Tibial artery (tissue), 4 donors: ENCODE results near the gene ZNF175.

ENCODE experiments used
- DNase-seq, 2 donors: peaks; one replicate each; pipeline ENCODE4 v3.0.0-alpha.2; 2019
- H3K27ac ChIP-seq, 2 donors: fragments of 200-600 bp; sonication (generic) in 1 of 2; 1 replicate in 1 of 2; 2 replicates in 1 of 2; pipeline ENCODE4 v1.5.1; 2018 to 2019; ENCODE audit warnings: mild to moderate bottlenecking in 1 of 2
- H3K27me3 ChIP-seq, 2 donors: fragments of 200-600 bp; sonication (generic) in 1 of 2; one replicate each; pipeline versions ENCODE4 v1.5.1 to v1.6.0; 2016 to 2019
- H3K36me3 ChIP-seq, 3 donors: fragments of 200-600 bp; sonication (generic) in 2 of 3; one replicate each; pipeline ENCODE4 v1.5.1; 2016 to 2019; ENCODE audit warnings: mild to moderate bottlenecking in 2 of 3
- H3K4me1 ChIP-seq, 4 donors: fragments of 200-600 bp; sonication (generic) in 2 of 4; 1 replicate in 3 of 4; 2 replicates in 1 of 4; pipeline ENCODE4 v1.5.1; 2016 to 2019
- H3K4me3 ChIP-seq, 2 donors: fragments of 200-600 bp; sonication (generic) in 1 of 2; 1 replicate in 1 of 2; 2 replicates in 1 of 2; pipeline ENCODE4 v1.5.1; 2018 to 2019; ENCODE audit warnings: mild to moderate bottlenecking in 2 of 2
- H3K9me3 ChIP-seq, 3 donors: fragments of 200-600 bp; sonication (generic) in 1 of 3; one replicate each; pipeline ENCODE4 v1.5.1; 2016 to 2019
- intact Hi-C: fragments of 100-400 bp; cut with DNase I; formaldehyde crosslinking; loops from one replicate; pipeline ENCODE4 v1.15.0; 2023; ENCODE audit warnings: low total_unique reads
- TF ChIP-seq, protein P1 (sequence below), 2 experiments: fragments of 200-600 bp in 1 of 2; fragments of 450-650 bp in 1 of 2; IDR thresholded peaks; one replicate each; pipeline ENCODE4 v1.5.1; 2017 to 2019; ENCODE audit warnings: antibody characterized with exemption in 2 of 2, mild to moderate bottlenecking in 1 of 2, moderate library complexity in 1 of 2

The ZNF175 gene

DNA sequence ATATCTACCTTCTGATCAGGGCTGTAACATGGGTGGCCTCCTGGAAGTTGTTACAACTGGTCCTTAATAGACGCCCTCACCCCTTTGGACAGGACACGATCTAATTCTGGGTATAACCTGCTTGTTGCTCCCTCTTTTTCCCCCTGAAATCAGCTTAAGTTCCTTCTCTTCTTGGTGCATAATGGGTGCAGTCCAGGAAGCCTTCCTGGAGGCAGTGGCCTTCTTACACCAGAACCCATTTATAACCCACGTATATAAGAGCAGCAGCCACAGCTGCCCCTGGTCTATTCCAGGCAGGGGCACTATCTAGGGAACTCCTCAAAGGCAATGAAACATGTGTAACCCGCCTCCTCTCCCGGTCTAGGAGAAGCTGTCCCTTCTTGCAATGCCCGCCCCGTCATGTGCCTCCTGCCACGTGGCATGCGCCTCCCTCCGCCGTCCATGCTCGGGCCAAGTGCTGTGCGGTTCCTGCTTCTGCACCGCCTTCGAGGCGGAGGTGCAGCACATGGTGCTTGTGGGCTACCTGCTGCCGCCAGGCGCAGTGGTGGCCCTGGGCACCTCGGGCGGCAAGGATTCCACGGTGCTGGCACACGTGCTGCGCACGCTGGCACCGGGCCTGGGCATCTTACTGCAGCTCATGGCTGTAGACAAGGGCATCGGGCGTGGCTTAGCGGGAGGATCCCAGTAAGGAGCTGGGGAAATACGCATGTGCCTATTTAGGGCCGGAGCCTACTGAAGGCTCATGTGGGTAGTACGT is 27.3 kb downstream of the ZNF175 start:
- intact Hi-C loops: loop anchor here (10.0 kb wide), 1 partner anchor 264 kb away; no protein-coding TSS in a partner anchor
- Histone ChIP-seq H3K36me3 (no peaks in the 10 kb centered on the region), H3K27me3 (peaks cover 0 to 38% of the 10 kb centered on the region in 2 donors)

DNA sequence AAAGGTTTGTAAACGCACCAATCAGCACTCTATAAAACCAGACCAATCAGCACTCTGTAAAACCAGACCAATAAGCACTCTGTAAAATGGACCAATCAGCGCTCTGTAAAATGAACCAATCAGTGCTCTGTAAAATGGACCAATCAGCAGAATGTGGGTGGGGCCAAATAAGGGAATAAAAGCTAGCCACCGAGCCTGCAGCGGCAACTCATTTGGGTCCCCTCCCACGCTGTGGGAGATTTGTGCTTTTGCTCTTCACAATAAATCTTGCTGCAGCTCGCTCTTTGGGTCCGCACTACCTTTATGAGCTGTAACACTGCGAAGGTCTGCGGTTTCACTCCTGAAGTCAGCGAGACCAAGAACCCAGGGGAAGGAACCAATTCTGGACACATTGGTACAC is 28.0 kb downstream of the ZNF175 start:
- H3K4me3 ChIP-seq: no peak overlapping the region
- no peak overlapping the region for H3K27ac ChIP-seq
- peaks cover 0 to 38% of the 10 kb centered on the region in 2 donors for H3K27me3 ChIP-seq
- TF ChIP-seq, protein P1, sequence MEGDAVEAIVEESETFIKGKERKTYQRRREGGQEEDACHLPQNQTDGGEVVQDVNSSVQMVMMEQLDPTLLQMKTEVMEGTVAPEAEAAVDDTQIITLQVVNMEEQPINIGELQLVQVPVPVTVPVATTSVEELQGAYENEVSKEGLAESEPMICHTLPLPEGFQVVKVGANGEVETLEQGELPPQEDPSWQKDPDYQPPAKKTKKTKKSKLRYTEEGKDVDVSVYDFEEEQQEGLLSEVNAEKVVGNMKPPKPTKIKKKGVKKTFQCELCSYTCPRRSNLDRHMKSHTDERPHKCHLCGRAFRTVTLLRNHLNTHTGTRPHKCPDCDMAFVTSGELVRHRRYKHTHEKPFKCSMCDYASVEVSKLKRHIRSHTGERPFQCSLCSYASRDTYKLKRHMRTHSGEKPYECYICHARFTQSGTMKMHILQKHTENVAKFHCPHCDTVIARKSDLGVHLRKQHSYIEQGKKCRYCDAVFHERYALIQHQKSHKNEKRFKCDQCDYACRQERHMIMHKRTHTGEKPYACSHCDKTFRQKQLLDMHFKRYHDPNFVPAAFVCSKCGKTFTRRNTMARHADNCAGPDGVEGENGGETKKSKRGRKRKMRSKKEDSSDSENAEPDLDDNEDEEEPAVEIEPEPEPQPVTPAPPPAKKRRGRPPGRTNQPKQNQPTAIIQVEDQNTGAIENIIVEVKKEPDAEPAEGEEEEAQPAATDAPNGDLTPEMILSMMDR (IDR thresholded peaks at IDR 0.05): no peak
- H3K4me1 ChIP-seq: peaks cover 0 to 8% (median 5%) of the 10 kb centered on the region in 4 donors
- no peaks in the 10 kb centered on the region for H3K36me3 ChIP-seq
- no peak for DNase-seq
- intact Hi-C loops: loop anchor here (10.0 kb wide), 1 partner anchor 264 kb away; no protein-coding TSS in a partner anchor
- H3K9me3 ChIP-seq: no peaks in the 10 kb centered on the region

More for the DNA sequence above, 27.3 kb downstream of the ZNF175 start:
- TF ChIP-seq, protein P1 (IDR thresholded peaks at IDR 0.05): no peak
- H3K9me3 ChIP-seq: no peaks in the 10 kb centered on the region
- no peak for DNase-seq
- H3K4me3 ChIP-seq: no peak overlapping the region
- H3K27ac ChIP-seq: no peak overlapping the region
- H3K4me1 ChIP-seq: peaks cover 3 to 14% (median 8%) of the 10 kb centered on the region in 4 donors

DNA sequence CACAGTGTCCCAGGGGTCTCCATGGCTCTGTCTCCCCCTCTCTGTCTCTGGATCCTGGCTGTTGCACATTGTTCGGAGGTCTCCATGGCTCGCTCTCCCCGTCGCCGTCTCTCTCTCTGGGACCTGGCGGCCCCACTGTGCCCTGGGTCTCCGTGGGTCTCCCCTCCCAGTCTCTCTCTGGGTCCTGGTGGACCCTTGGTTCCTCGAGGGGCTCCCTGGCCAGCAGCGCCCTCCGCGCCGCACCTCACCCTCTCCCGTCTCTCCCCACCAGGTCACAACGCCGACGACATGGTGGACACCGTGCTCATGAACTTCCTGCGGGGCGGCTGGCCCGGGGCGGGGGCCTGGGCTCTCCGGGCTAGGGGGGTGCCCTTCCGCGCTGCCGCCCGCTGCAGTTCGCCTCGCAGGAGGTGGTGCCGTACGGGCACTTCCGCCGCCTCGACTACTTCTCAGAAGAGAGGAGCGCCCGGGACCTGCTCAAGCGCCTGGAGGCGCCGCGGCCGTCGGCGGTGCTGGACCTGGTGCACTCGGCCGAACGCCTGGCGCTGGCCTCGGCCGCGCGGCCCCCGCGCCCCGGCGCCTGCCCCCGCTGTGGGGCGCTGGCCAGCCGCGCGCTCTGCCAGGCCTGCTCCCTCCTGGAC is 30.0 kb downstream of the ZNF175 start:
- Histone ChIP-seq H3K9me3 (no peaks in the 10 kb centered on the region), H3K4me3 (no peak overlapping the region), H3K4me1 (no peaks in the 10 kb centered on the region), H3K36me3 (no peaks in the 10 kb centered on the region), H3K27me3 (peaks cover 0 to 38% of the 10 kb centered on the region in 2 donors), H3K27ac (no peak overlapping the region)
- no peak for DNase-seq
- TF ChIP-seq, protein P1 (IDR thresholded peaks at IDR 0.05): no peak
- intact Hi-C loops: no loop called here

DNA sequence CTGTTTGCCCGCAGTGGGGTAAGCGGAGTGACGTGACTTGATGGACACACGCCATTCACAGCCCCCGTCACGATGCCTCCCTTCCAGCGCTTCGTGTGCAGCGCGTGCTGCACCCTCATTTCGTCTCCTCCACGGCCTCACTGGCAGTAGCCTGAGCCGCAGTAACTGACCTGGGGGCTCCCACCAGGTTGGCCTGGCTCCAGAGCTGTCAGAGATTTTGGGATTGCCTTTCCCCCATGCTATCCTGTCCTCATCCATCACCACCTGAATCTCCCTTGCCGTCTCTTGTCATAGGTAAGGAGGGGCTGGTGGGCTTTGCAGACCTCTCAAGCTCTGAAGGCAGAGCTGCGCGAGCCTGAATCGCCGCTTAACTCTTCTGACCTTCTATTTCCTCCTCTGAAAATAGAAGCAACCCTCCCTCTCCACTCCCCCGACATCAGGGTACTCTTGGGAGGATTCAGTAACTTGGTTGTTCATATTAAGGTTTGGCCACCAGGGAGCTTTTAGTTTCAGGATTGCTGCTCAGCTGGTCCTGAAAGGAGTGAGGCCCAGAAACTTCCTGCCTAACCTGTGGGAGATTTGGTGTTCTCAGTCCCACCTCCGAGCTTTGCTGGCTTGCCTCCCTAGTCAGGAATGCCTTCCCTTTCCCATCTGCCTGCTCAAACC is 31.2 kb downstream of the ZNF175 start:
- TF ChIP-seq, protein P1 (IDR thresholded peaks at IDR 0.05): no peak
- H3K27ac ChIP-seq: no peak overlapping the region
- no peaks in the 10 kb centered on the region for H3K4me1 ChIP-seq
- no peak overlapping the region for H3K4me3 ChIP-seq
- peaks cover 0 to 38% of the 10 kb centered on the region in 2 donors for H3K27me3 ChIP-seq
- H3K9me3 ChIP-seq: no peaks in the 10 kb centered on the region
- no peak for DNase-seq
- H3K36me3 ChIP-seq: no peaks in the 10 kb centered on the region
- intact Hi-C loops: no loop called here

DNA sequence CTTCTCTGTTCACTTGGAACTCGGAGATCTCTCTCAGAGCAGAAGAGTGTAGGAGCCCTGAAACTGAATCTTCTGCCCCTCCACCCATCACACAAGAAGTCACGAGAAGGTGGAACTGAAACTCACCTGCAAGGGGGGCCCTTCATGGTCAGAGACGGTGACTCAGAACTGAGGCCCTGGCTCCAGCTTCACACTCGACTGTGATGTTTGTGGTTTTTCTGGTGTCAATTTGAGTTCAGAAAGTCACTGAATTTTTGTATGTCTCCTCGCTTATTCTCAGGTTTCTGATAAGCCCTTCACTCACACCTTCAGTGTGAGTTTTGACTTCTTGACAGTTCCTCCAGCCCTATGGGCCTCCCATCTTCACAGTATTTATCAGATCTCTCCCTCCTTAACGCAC is 36.0 kb downstream of the ZNF175 start:
- DNase-seq: no peak
- Histone ChIP-seq H3K27ac (no peak overlapping the region), H3K27me3 (peaks cover 0 to under 1% of the 10 kb centered on the region in 2 donors), H3K4me1 (no peaks in the 10 kb centered on the region), H3K36me3 (no peaks in the 10 kb centered on the region), H3K4me3 (no peak overlapping the region), H3K9me3 (no peaks in the 10 kb centered on the region)
- intact Hi-C loops: no loop called here
- TF ChIP-seq, protein P1 (IDR thresholded peaks at IDR 0.05): no peak
